H9 (cell line): ENCODE measurements around the gene MGST1. TPM values are rescaled to one million over a fixed set of nuclear protein-coding genes. Genes with fewer than 3 reads are reported as not detected.

Source experiments
- DNase-seq: peaks from one replicate; pipeline ENCODE4 v3.0.0-alpha.2; 2017
- H2AFZ ChIP-seq: one replicate; pipeline ENCODE4 v1.6.1; 2013; ENCODE audit warnings: mild to moderate bottlenecking, low read length, control low read depth, moderate library complexity
- H2AK5ac ChIP-seq: 2 replicates; pipeline ENCODE4 v1.6.1; 2013; ENCODE audit warnings: low read length, control low read depth, mixed read lengths; ENCODE audit not compliant: insufficient read length
- H2BK120ac ChIP-seq: one replicate; pipeline ENCODE4 v1.6.1; 2013; ENCODE audit warnings: low read depth, mild to moderate bottlenecking, low read length, control low read depth, inconsistent platforms; ENCODE audit not compliant: poor library complexity, severe bottlenecking
- H2BK12ac ChIP-seq: 2 replicates; pipeline ENCODE4 v1.6.1; 2013; ENCODE audit warnings: low read length, control low read depth, mixed read lengths, low read depth; ENCODE audit not compliant: insufficient read length
- H2BK15ac ChIP-seq: 2 replicates; pipeline ENCODE4 v1.6.1; 2013; ENCODE audit warnings: low read depth, low read length, control low read depth
- H2BK20ac ChIP-seq: one replicate; pipeline ENCODE4 v1.6.1; 2013; ENCODE audit warnings: low read depth, mild to moderate bottlenecking, low read length, control low read depth, inconsistent platforms; ENCODE audit not compliant: poor library complexity, severe bottlenecking
- H2BK5ac ChIP-seq: 2 replicates; pipeline ENCODE4 v1.6.1; 2013; ENCODE audit warnings: low read length, control low read depth, mixed read lengths; ENCODE audit not compliant: insufficient read length
- H3K14ac ChIP-seq: 2 replicates; pipeline ENCODE4 v1.6.1; 2013; ENCODE audit warnings: low read length, control low read depth; ENCODE audit not compliant: insufficient read depth
- H3K18ac ChIP-seq: 2 replicates; pipeline ENCODE4 v1.6.1; 2013; ENCODE audit warnings: low read depth, mild to moderate bottlenecking, mixed read lengths, low read length, control low read depth; ENCODE audit not compliant: insufficient read length
- H3K23ac ChIP-seq: 2 replicates; pipeline ENCODE4 v1.6.1; 2013; ENCODE audit warnings: low read length, control low read depth, mixed read lengths, low read depth; ENCODE audit not compliant: insufficient read length
- H3K23me2 ChIP-seq: 2 replicates; pipeline ENCODE4 v1.6.1; 2013; ENCODE audit warnings: low read depth, mild to moderate bottlenecking, mixed read lengths, low read length, control low read depth; ENCODE audit not compliant: insufficient read length, poor library complexity, severe bottlenecking
- H3K27ac ChIP-seq: 2 replicates; pipeline ENCODE4 v1.5.1; 2013; ENCODE audit warnings: low read length, control low read depth, mixed read lengths, low read depth; ENCODE audit not compliant: insufficient read length
- H3K27me3 ChIP-seq: 2 replicates; pipeline ENCODE4 v1.6.1; 2013; ENCODE audit warnings: low read length, control low read depth, inconsistent platforms; ENCODE audit not compliant: insufficient read depth
- H3K4ac ChIP-seq: 2 replicates; pipeline ENCODE4 v1.6.1; 2013; ENCODE audit warnings: low read depth, mild to moderate bottlenecking, control low read depth, inconsistent platforms, low read length, moderate library complexity
- H3K4me1 ChIP-seq: 2 replicates; pipeline ENCODE4 v1.6.1; 2013; ENCODE audit warnings: low read length, control low read depth, inconsistent platforms; ENCODE audit not compliant: insufficient read depth
- H3K4me2 ChIP-seq: 2 replicates; pipeline ENCODE4 v1.6.1; 2013; ENCODE audit warnings: low read length, control low read depth, mixed read lengths; ENCODE audit not compliant: insufficient read length, insufficient read depth
- H3K56ac ChIP-seq: 2 replicates; pipeline ENCODE4 v1.6.1; 2013; ENCODE audit warnings: low read depth, mild to moderate bottlenecking, mixed read lengths, low read length, control low read depth; ENCODE audit not compliant: insufficient read length
- H3K79me1 ChIP-seq: 2 replicates; pipeline ENCODE4 v1.6.1; 2013; ENCODE audit warnings: low read depth, mild to moderate bottlenecking, moderate library complexity, low read length, control low read depth, inconsistent platforms; ENCODE audit not compliant: insufficient read depth, poor library complexity, severe bottlenecking
- H3K79me2 ChIP-seq: 2 replicates; pipeline ENCODE4 v1.6.1; 2013; ENCODE audit warnings: low read length, control low read depth, inconsistent platforms; ENCODE audit not compliant: insufficient read depth
- H3K9ac ChIP-seq: 2 replicates; pipeline ENCODE4 v1.6.1; 2013; ENCODE audit warnings: low read length, control low read depth, mixed read lengths; ENCODE audit not compliant: insufficient read length; ENCODE audit errors: extremely low read depth
- H3K9me3 ChIP-seq: one replicate; pipeline ENCODE4 v1.6.1; 2013; ENCODE audit warnings: low read depth, low read length, inconsistent platforms; ENCODE audit not compliant: control insufficient read depth
- H3T11ph ChIP-seq: one replicate; pipeline ENCODE4 v1.6.1; 2013; ENCODE audit warnings: mild to moderate bottlenecking, low read length, control low read depth, inconsistent platforms
- H4K20me1 ChIP-seq: one replicate; pipeline ENCODE4 v1.6.1; 2013; ENCODE audit not compliant: control insufficient read depth, insufficient read length, insufficient read depth
- H4K5ac ChIP-seq: 2 replicates; pipeline ENCODE4 v1.6.1; 2013; ENCODE audit warnings: low read depth, mild to moderate bottlenecking, mixed read lengths, low read length, control low read depth; ENCODE audit not compliant: insufficient read length
- H4K8ac ChIP-seq: replicated peaks from 2 replicates; pipeline ENCODE4 v1.6.1; 2013; ENCODE audit warnings: low read length, control low read depth, mixed read lengths, low read depth; ENCODE audit not compliant: insufficient read length
- H4K91ac ChIP-seq: 2 replicates; pipeline ENCODE4 v1.6.1; 2013; ENCODE audit warnings: low read depth, mild to moderate bottlenecking, moderate library complexity, mixed read lengths, low read length, control low read depth; ENCODE audit not compliant: insufficient read length
- H3K27ac Mint-ChIP-seq, 3 experiments: 2 replicates in 2 of 3; 3 replicates in 1 of 3; pipeline ENCODE4 v1.8.0; 2020 to 2021; ENCODE audit warnings: mixed read lengths in 3 of 3, mild to moderate bottlenecking in 1 of 3, moderate library complexity in 1 of 3
- H3K27me3 Mint-ChIP-seq: 2 replicates; pipeline ENCODE4 v1.8.0; 2021; ENCODE audit warnings: low read depth, mild to moderate bottlenecking, moderate library complexity, mixed read lengths
- H3K36me3 Mint-ChIP-seq, 3 experiments: 2 replicates in 2 of 3; 3 replicates in 1 of 3; pipeline ENCODE4 v1.8.0; 2020 to 2021; ENCODE audit warnings: low read depth in 3 of 3, mixed read lengths in 3 of 3; ENCODE audit not compliant: insufficient read depth in 1 of 3
- H3K4me1 Mint-ChIP-seq, 2 experiments: 2 replicates each; pipeline ENCODE4 v1.8.0; 2020; ENCODE audit warnings: mixed read lengths in 2 of 2
- H3K4me3 Mint-ChIP-seq, 2 experiments: 2 replicates in 1 of 2; 3 replicates in 1 of 2; pipeline ENCODE4 v1.8.0; 2020 to 2021; ENCODE audit warnings: mild to moderate bottlenecking in 2 of 2, mixed read lengths in 2 of 2, moderate library complexity in 1 of 2
- H3K9me3 Mint-ChIP-seq, 2 experiments: 2 replicates in 1 of 2; 3 replicates in 1 of 2; pipeline ENCODE4 v1.8.0; 2020; ENCODE audit warnings: mild to moderate bottlenecking in 2 of 2, mixed read lengths in 2 of 2, moderate library complexity in 1 of 2
- CTCF ChIP-seq: fragments of 200-600 bp; sonication (generic); conservative IDR thresholded peaks from 3 replicates; pipeline ENCODE4 v1.8.0; 2021; ENCODE audit warnings: antibody characterized with exemption, mild to moderate bottlenecking
- WGBS: extraction: QIAGEN DNeasy Blood & Tissue Kit; methylation state at CpG from one replicate; pipeline ENCODE4 v1.1.7; 2013; ENCODE audit warnings: missing lambda C conversion rate, low lambda C conversion rate, mixed read lengths; ENCODE audit not compliant: insufficient read length; ENCODE audit errors: extremely low coverage; 5-methylcytosine and 5-hydroxymethylcytosine counted together
- total RNA-seq: library from RNA; stranded (reverse); gene quantifications from 2 replicates; pipeline ENCODE4 v1.2.1, GENCODE V29; 2021

Gene MGST1
- total RNA-seq, 1 experiment from 2014 or later, result 235 TPM

DNA sequence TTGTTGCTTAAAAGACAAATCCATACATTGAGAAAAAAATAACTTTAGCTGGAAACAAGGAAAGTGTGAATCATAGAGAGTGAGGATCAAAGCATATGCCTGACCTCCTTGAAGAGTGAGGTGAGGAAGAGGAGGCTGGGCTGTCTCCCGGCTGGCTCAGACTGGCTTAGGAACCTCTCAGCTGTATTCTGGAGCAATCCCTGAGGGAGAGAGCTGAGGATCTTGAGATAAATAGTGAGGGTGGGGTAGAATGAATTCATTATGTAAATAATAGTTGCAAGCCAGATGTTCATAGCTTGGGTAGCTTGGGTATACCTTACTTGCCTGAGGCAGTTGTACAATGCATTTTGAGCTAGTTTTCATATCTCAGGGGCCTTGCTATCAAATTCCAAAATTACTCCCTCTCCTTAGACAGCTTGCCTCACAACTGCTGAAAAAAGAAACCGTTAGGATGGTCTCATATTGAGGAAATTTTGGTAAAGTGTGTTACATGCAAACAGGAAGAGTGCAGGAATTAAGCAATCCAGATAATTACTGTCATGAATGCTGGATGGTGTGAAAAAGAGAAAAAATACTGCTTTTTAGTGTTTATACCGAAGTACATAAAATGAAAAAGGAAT, 39.5 kb upstream of the MGST1 start:
- Histone ChIP-seq H3T11ph (no peak overlapping the region), H4K8ac (no peak overlapping the region), H3K14ac (no peak overlapping the region), H3K9me3 (no peaks in the 10 kb centered on the region), H3K4me2 (no peak overlapping the region), H3K18ac (no peak overlapping the region), H3K4ac (no peak overlapping the region), H3K27ac (no peak overlapping the region), H3K56ac (no peak overlapping the region), H3K79me1 (no peaks in the 10 kb centered on the region), H2AK5ac (no peak overlapping the region), H2BK15ac (no peak overlapping the region), H2BK12ac (no peak overlapping the region), H3K79me2 (no peaks in the 10 kb centered on the region), H3K4me1 (no peaks in the 10 kb centered on the region), H3K23me2 (no peaks in the 10 kb centered on the region), H2BK20ac (no peak overlapping the region), H2BK5ac (no peak overlapping the region), H4K91ac (no peak overlapping the region), H2AFZ (no peak overlapping the region), H3K27me3 (no peaks in the 10 kb centered on the region), H2BK120ac (no peak overlapping the region), H4K5ac (no peak overlapping the region), H3K9ac (no peak overlapping the region), H3K23ac (no peak overlapping the region), H4K20me1 (no peaks in the 10 kb centered on the region)
- no peak overlapping the region for H3K4me3 Mint-ChIP-seq
- peaks cover 10 to 12% of the 10 kb centered on the region in 2 experiments; a peak in 4 of 5 replicates for H3K9me3 Mint-ChIP-seq
- no CpG with 5 or more reads among the region's 3 CpGs for WGBS
- no peak overlapping the region for H3K27ac Mint-ChIP-seq
- TF ChIP-seq CTCF, result no peak
- 0 out of 4 replicates have a peak, but pooled peaks cover 0 to 2% of the 10 kb centered on the region in 2 experiments for H3K4me1 Mint-ChIP-seq
- H3K27me3 Mint-ChIP-seq, result no peaks in the 10 kb centered on the region
- DNase-seq, result no peak
- H3K36me3 Mint-ChIP-seq, result peaks cover 0 to 12% (median 5%) of the 10 kb centered on the region in 3 experiments; a peak in 5 of 7 replicates
